T-helper 1 cell (primary cell): ENCODE measurements around the gene HOXB3.

Experiments used
- DNase-seq, 5 donors: peaks; one replicate each; pipeline ENCODE4 v3.0.0-alpha.2; 2012 to 2020

The HOXB3 gene

DNA sequence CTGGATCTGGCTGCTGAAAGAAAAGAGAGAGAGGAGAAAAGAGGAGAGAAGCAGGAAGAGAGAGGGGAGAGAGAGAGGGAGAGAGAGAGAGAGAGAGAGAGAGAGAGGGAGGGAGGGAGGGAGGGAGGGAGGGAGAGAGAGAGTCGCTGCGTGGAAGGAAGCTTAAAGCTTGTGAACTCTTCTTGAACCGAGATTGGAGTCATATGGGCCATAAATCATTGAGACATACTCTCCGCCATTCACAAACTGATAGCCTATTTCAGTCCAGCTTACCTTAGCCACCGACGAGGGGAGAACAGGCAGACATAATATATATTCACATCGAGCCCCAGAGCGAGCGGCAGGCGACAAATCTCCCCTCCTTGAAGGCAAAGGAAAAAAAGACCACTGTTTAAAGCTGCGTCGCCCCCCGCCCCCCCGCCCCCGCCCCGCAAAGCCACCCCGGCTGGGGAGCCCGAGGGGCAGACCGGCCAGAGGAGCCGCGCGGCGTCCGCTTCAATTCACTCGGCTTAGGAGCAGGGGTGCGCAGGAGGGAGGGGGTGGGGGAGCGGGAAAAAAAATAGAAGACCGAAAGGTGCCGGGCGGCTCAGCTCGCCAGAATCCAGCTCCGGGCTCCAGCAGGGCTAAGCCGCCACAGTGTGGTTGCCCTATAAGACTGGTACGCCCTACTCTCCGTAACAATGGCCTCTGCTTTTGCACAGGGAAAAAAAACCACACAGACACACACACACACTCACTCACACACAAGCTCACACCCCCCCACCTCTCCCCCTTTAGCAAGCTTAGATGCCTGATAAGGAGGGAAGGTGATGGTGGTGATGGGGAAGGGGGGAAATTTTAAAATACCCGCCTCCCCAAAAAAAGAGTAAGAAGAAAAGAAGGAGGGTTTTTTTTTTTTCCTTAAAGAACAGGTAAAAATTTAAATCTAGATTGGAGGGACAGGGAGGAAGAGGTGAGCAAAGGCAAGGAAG is 34.5 kb downstream of the HOXB3 start:
- no peak for DNase-seq

DNA sequence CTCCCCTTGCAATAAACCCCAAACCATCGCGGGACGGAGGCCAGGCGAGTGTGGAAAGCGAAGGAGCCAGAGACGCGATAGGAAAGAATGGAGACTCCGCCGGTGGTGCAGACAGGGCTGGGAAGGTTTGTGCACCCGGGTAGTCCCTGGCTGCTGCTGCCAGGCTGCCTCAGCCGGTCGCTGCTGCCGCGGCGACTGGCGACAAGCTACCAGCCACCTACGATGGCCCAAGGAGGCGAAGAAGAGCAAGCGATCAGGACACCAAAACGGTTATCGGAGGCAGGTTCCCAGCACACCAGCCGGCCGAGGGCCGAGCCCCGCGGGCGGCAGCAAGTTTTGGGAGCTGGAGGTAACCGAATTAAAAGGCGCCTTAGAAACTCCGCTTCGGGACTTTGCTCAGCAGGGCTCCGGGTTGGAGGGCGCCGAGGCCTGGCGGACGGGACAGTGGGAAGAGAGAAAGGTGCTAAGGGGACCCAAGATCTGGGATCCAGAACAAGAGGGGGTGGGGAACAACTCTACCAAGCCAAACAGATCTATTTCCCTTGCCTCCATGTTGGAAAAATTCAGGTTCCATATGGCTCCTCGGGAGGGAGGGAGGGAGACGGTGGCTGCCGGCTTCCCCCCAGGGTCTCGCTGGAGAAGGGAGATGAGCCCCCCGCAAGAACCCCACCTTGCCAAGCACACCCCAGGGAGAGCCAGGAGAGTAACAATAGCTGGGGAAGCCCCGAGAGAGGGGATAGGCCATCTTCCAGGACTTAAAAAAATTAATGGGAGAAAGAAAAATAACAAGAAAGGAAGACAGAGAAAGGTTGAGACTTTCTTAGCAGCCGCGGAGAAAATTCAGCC is 35.4 kb downstream of the HOXB3 start:
- no peak for DNase-seq

DNA sequence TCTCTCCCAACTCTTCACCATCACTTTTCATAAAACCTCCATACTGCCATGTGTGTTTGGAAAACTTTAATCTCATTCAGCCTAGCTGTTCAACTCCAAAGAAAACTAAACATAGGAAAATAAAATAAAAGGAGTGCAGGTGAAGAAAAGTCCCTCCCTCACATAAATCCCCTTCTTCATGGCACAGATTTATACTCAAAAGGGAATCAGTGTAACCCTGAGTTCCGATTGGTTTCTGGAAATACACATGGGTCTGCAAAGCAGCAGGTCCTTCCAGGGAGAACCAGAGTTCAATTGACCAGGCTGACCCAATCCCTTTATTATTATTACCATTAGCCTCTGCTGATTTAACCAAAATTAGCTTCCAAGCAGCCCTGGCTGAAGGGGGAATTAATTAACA is 36.2 kb downstream of the HOXB3 start:
- DNase-seq = no peak

DNA sequence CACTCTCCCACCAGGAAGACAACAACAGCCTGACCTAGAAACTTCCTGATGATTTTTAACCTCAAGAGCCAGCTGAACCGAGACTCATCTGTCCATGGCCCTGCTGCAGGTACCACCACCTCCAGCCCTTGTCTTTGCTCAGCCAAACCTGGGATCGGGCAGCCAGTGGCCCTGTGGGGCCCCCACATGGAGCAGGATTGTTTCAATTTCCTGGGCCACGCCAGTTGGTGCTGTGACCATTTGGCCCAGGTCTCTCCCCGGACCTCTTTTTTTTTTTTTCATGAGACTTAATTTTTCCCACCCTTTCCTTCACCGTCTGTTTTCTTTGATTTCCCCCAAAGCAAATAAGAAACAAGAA is 36.9 kb downstream of the HOXB3 start:
- DNase-seq = no peak

DNA sequence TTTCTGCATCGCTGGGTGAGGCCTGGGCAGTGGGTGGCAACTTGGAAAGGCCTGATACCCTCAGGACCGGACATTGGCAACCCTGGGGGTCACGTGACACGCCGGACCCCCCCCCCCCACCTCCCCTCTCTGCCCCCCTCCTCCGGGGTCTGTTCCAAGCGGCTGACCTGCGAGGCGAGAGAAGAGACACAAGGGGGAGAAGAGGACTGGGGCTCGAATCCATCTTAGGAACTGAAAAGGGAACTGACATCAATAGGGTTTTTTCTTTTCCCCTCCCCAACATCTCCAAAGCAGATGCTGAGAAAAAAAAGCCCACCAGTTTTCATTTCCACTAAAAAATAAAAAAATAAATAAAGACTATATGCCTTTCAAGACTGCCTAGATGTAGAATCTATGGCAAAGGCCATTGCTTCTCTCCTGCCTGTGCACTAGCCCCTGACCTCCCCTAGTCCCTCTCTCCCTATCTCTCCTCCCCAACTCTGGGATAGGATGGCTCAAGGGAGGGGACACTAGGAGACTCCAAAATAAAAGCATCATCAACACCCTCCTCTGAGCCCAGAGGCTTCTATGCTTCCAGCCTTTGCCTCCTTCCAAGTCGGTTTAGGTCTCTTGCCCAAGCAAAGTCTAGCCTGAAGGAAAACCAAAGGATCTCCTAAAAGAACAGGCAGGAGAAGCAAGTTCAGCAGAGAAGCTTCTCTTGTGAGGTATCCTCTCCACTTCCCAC is 37.4 kb downstream of the HOXB3 start:
- DNase-seq = no peak

DNA sequence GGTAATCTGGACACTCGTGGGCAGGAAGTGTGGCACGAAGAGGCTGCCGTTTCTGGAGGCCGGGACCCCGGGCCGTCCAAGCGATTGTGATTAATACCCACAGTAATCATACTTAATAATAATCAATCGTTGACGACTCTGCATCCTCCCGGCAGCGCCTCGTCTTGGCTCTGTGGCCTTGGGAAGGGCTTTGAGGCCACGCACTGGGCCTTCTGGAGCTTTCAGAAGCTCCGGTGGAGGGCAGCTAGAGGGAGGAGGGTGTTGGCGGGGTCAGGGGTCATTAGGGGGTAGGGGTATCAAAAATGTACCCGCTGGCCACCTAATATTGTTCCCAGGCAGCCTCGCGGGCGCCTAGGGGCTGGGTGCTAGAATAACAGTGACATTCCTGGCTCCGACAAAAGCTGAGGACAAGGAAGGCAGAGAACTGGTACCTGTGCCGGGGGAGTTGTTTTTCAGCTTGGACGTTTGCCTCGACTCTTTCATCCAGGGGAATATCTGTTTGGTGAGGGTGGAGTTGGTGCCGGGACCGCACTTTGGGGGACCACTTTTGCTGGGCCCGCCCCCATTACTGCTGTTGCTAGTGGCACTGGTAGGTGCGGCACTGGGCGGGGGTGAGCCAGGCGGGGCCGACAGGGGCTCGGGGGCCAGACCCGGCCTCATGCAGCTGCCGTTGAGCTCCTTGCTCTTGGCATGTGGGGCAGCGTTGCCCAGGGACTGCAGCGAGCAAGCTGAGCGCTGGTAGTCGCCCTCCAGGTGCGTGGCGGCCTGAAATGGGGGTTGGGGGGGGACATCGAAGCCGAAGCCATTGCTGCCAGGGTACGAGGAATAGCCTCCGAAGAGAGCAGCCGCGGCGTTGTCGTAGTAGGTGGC is 38.2 kb downstream of the HOXB3 start:
- no peak for DNase-seq

DNA sequence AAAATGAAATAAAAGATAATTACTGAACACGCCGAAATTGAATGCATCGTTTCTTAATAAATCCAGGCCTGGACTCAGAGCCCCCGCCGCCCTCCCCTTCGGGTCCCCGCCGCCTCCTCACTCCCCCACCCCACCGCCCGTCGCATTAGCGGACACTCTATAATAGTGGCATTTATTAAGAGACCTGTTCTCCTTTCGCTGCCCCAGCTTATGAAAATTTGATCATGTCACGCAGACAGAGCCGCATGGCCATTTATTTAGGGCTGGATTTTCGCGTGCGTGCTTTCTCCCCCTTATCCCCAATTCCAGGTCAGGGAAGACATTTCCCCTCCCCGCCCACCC is 38.9 kb downstream of the HOXB3 start:
- no peak for DNase-seq

DNA sequence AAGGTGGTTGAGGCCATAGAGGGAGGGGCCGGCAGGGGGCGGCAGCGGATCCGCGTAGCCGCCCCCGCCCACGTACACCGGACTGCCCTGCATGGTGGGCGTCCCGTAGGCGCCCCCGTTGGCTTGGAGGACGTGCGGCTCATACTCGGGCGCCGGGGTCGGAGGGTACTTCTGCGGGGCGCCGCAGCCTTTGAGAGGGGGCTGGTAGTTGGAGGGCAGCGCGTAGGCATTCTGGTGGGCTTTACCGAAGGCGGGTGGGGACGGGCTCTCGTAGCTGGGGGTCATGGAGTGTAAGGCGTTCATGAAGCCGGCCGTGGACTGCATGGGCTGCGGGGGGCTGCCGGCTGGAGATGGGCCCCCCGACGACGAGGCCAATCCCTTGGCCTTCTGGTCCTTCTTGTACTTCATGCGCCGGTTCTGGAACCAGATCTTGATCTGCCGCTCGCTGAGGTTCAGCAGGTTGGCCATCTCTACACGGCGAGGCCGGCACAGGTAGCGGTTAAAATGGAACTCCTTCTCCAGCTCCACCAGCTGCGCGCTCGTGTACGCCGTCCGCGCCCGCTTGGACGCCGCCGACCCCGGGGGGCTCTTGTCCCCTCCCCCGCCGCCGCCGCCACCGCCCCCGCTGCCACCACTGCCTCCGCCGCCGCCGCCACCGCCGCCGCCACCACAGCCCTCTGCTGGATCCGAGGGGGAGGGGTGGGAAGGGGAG is 39.4 kb downstream of the HOXB3 start:
- no peak for DNase-seq

DNA sequence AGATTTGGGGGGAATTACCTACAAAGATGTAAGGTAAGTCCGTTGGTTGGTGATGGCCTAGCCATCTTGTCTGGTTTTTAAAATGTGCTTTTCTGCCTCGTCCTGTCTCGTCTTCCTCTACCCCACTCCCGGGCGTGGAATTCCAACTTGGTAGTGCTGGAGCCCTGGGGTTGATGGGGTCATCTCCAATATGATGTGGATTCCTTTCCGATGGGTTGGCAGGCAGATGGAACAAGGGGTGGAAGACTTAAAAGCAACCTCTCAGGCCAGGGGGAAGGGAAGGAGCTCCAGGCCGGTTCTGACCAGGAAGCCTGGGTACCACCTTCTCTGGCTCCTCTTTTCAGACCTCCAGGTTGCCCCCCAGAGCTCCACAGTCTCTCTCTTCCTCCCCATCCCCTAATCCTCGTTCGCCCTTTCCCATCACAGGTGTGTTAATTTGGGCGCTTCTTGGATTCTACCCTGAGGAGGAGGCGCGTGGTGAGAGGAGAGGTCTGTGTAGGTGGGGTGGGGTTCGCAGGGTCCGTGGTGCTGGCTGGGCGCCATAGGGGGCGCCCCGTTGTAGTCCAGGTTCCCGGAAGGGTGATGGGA is 40.0 kb downstream of the HOXB3 start:
- DNase-seq = no peak

DNA sequence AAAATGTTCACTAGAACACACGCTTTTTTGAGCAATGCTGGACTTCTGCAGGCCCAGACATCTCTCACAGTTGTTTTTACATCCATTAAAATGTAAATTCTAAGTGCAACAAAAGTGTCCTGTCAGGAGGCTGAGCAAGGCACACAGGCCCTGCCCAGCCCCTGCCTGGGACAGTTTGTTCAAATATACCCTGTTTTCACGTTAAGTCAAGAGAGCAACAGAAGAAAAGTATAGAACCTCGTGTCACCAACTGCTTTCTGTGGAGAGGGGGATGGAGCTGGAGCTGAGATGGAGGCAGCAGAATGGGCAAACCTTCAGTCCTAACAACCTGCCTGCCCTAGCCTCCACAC is 40.8 kb downstream of the HOXB3 start:
- no peak for DNase-seq

DNA sequence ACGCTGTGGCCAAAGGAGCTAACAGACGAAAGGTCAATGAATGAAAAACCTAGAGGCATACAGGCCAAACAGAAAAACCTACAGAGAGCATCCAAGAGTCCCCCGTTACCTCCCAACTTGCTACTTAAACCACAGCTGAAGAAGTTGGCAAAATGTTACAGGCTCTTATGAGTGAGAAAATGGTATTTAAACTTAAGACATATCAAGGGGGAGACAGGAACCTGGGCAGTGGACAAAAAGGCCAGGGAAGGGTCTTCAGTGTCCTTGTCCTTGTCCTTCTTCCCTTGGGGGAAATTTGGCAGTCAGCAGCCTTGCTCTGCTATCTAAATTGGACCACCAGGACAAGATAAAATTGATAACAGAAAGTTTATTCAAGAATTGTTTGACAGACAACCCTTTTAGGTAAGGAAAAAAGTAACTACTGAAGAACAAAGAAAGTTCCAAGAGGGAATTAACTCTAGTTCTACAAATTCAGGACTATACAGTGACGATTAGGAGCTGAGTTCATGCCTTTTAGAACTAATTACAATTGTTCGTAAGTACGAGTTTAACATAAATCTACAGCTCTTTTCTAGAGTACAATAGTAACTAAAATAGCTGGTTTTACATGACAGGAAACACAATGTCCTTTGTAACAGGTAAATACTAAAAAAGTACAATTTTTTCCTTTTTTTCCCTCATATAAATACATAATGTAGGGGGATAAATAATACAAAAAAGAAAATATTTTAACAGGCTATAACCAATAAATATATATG is 41.3 kb downstream of the HOXB3 start:
- DNase-seq = no peak

DNA sequence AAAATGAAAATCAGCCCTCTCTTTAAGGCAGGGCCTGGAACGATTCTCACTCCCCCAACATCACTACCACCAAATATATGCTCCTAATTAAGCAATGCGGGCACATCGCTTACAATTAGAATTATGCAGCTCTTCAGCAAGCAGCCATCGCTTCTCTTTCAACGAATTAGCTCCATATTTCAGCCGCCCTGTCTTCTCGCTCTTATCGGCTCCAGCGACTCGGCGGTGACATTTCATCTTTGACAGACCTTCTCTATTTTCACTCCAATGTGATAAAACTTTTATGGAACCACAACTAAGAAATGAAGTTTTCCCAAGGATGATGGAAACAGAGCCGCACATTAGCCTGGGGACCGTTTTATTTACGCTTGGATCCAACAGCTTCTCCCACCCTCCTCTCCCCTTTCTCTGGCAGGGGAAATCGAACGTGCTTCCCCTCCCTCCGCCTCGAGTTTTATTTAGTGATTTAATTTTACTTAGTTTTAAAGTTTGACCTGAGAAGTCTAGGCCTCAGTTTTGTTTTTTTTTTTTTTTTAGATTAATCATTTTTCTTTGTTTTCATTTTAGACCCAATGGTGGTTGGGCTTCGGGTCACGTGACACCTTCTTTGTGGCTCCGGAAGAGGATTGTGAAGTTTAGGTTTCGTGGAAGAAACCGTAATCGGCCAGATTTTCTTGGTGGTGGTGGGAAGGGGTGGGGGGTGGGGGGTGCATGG is 42.1 kb downstream of the HOXB3 start:
- peak in 3 of 5 donors; percentile 33 to 43 (median 39) for DNase-seq

DNA sequence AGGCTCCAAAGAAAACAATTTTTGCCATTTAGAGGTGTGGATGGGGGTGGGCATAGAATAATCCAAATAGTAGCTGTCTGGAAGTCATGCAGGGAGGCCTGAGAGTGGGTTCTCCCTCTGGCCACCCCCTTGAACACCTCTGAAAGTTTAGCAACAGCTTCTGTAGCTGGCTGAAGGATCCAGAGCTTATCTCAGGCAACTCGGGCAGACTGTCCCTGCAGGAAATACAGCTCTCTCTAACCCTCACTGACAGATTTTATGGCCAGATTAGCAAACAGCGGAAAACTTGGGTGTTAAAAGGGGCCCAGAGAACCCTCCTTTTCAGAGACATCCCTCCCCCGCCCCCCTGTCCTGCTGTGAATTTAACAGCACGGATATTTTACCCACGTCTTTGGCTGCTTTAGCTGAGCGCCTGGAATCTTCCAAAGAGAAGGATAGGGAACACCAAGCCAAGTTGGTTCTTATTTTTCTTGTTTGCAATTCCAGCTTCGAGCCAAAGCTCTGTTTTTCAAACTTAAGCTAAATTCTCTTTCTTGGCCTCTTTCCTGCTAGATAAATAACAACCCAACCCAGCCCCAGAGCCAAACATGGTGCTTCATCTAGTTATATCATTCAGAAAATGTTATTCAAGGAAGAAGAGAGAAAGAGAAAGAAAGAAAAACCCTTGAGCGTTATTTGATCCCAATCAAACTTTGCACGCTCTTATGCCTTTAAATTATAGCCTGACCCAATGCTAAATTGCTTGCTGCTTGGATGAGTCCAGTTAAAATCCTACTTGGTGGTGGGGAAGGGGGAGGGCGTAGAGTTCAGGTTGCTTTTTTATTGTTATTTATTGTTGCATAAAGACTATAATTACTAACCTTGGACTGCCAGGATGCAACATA is 42.9 kb downstream of the HOXB3 start:
- DNase-seq = no peak

DNA sequence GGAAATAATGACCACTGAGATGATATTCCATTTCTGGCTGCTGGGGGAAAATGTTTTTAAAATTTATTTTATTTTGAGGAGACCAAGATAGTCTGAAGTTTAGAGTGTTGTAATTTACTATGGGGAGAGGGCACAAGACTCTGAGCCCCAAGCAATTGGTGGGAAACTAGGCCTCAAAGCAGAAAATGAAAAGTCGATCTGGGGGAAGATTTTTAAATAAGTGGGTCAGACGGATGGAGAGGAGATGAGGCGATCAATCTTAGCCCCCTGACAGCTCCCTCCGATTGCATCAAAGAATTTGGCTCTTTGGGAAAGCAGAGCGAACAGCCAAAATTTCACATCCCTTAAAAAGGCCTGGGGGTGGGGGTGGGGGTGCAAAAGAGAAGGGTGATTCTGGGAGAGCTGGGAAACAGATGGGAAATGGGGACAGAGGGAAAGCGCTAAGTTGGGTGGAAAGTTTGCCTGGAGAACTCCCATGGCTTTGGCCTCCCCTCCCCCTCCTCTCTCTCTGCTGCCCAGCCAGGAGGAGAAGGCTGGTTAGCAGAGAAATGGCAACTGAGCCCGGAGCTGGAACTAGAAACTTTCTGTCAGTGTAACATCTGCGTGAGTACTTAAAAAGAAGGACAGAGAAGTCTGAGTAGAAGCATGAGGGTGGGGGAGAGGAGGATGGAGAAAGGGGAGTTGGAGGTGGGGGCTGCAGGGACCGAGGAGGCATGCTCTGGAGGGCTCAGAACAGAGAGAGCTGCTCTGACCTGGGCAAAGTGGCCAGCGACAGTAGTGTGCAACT is 43.7 kb downstream of the HOXB3 start:
- DNase-seq = no peak

DNA sequence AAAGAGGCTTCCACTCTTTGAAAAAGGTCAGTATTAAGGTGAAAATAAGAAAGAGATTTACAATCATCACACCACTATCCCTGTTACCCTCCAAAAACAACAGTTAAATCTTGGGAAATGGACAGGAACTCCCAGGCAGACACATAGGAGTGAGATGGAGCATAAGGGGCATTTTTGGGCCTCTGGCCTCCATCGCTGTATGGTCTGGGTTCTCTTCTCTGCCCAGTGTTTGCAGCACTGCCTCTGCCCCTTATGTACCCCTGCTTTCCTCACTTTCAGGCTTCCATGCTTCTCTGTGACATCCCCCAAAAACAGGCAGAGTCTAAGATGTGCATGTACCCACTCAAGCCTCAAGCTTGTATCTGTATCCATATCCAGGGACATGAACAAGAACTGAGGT is 44.5 kb downstream of the HOXB3 start:
- DNase-seq = no peak

DNA sequence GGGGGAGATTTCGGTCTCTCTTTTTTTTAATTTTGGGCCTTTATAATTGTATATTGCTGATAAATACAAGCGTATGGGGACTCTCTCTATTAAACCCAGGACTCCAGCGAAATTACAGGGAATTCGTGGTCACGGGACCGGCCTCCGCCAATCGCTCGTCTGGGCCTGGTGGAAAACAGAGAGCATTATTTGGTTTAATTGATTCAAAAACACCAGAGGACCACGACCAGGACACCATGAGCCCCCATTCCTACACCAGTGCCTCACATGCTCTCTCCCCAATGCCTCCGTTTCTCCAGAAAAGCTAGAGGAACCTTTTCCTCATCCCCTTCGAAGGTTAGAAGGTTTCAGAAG is 45.0 kb downstream of the HOXB3 start, which contains the start of gene HOXB2:
TSS of gene HOXB2 (minus strand) at position 88 of the 354 bp plus-strand sequence. CDS start 198 bp downstream, outside the sequence.
- no peak for DNase-seq

DNA sequence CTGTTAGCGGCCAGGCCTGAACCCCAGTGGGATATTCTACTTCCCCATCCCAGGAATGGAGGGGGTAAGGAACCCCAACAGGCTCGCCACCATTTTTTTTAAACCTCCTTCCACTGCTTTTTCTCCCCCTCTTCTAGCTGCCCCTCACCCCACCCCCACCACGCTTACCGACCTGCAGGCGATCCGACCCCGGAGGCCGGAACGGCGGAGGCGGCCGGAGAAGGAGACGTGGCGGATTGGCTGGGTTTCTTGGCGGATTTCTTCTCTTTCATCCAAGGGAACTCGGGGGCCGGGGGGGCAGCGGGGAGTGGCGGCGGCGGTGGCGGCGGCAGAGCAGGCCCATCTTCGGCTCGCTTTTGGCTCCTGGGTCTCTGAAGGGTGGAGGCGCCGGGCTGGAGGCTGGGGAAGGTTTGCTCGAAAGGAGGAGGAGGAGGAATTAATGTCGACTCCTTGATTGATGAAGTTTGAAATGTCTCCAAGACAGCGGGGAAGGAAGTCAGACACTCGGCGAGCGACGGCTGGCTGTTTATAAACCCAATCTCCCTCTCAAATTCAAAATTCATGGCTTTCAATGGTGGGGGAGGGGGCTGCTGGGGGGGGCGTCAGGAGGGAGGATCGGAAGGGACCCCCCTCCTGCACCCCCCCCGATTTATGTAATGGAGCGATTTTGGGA is 45.6 kb downstream of the HOXB3 start:
- peak in 4 of 5 donors; percentile 18 to 39 (median 28) for DNase-seq
